Measurements from ENCODE around the gene DFFB.

DNA sequence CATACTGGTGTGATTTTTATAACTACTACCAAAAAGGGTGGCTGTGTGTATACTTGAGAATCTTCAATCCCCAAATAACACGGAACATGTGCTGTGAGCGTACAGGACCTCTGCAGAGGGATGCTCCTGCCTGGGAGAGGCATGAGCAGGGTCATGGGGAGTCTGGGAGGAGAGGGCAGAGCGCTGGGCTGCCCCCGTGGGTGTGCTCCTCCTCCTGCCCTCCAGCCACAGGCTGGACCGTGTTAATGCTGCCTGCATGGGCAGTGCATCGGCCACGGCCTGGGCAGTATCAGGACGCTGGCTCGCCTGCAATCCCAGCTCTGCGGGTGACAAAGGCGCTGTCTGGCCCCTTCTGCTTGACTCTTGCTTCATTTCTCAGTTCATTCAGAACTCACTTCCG, 6.4 kb upstream of the DFFB start:
- TF ChIP-seq, protein P1, sequence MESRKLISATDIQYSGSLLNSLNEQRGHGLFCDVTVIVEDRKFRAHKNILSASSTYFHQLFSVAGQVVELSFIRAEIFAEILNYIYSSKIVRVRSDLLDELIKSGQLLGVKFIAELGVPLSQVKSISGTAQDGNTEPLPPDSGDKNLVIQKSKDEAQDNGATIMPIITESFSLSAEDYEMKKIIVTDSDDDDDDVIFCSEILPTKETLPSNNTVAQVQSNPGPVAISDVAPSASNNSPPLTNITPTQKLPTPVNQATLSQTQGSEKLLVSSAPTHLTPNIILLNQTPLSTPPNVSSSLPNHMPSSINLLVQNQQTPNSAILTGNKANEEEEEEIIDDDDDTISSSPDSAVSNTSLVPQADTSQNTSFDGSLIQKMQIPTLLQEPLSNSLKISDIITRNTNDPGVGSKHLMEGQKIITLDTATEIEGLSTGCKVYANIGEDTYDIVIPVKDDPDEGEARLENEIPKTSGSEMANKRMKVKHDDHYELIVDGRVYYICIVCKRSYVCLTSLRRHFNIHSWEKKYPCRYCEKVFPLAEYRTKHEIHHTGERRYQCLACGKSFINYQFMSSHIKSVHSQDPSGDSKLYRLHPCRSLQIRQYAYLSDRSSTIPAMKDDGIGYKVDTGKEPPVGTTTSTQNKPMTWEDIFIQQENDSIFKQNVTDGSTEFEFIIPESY (IDR thresholded peaks at IDR 0.05; ENCODE audit: extremely low read depth, insufficient replicate concordance, low read length) = no peak
- TF ChIP-seq, protein P2, sequence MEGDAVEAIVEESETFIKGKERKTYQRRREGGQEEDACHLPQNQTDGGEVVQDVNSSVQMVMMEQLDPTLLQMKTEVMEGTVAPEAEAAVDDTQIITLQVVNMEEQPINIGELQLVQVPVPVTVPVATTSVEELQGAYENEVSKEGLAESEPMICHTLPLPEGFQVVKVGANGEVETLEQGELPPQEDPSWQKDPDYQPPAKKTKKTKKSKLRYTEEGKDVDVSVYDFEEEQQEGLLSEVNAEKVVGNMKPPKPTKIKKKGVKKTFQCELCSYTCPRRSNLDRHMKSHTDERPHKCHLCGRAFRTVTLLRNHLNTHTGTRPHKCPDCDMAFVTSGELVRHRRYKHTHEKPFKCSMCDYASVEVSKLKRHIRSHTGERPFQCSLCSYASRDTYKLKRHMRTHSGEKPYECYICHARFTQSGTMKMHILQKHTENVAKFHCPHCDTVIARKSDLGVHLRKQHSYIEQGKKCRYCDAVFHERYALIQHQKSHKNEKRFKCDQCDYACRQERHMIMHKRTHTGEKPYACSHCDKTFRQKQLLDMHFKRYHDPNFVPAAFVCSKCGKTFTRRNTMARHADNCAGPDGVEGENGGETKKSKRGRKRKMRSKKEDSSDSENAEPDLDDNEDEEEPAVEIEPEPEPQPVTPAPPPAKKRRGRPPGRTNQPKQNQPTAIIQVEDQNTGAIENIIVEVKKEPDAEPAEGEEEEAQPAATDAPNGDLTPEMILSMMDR (IDR thresholded peaks at IDR 0.05 in 2 of 3, conservative IDR thresholded peaks at IDR 0.05 in 1 of 3; ENCODE audit: borderline replicate concordance in 1 of 3, insufficient read depth in 1 of 3, low read depth in 2 of 3, low read length in 2 of 3) = no peak
- TF ChIP-seq ELF1 (IDR thresholded peaks at IDR 0.05; ENCODE audit: borderline replicate concordance, low read depth) = no peak
